Keratinocyte (primary cell): Measurements from ENCODE around the gene NRROS.

Experiments
- EZH2 ChIP-seq: IDR thresholded peaks from one replicate; pipeline ENCODE4 v1.6.1; 2012; ENCODE audit warnings: inconsistent platforms, mild to moderate bottlenecking, low read length, moderate library complexity
- TF ChIP-seq, protein P1 (sequence below), 3 experiments: IDR thresholded peaks in 1 of 3; conservative IDR thresholded peaks in 1 of 3; optimal IDR thresholded peaks in 1 of 3; 2 replicates in 2 of 3; 3 replicates in 1 of 3; pipeline versions ENCODE3 to v1.5.1; 2011; ENCODE audit warnings: low read length in 3 of 3, mild to moderate bottlenecking in 3 of 3, moderate library complexity in 2 of 3, control low read depth in 1 of 3, inconsistent platforms in 1 of 3; ENCODE audit not compliant: insufficient read depth in 2 of 3; ENCODE audit errors: extremely low read depth in 1 of 3

DNA sequence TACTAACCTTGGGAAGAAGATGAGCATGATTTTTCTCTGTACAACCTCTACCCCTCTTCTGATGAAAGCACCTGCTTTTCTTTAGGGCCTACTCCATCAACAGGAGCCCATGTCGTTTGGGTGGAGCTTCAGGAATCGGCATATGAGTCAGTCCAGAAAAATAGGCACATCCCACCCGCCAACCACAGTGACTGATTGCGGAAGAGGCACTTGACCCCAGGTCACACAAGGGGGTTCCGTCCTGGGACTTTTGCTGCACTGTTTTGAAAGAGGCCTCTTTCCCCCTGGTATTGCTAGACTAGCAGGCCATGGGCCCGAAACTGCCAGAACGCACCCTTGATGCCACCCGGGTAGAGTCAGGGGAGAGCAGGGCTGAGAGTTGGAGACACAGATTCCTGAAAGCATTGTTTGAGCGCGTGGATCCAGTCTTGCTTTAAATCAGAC is 19.3 kb upstream of the NRROS start:
- TF ChIP-seq, protein P1, sequence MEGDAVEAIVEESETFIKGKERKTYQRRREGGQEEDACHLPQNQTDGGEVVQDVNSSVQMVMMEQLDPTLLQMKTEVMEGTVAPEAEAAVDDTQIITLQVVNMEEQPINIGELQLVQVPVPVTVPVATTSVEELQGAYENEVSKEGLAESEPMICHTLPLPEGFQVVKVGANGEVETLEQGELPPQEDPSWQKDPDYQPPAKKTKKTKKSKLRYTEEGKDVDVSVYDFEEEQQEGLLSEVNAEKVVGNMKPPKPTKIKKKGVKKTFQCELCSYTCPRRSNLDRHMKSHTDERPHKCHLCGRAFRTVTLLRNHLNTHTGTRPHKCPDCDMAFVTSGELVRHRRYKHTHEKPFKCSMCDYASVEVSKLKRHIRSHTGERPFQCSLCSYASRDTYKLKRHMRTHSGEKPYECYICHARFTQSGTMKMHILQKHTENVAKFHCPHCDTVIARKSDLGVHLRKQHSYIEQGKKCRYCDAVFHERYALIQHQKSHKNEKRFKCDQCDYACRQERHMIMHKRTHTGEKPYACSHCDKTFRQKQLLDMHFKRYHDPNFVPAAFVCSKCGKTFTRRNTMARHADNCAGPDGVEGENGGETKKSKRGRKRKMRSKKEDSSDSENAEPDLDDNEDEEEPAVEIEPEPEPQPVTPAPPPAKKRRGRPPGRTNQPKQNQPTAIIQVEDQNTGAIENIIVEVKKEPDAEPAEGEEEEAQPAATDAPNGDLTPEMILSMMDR (optimal IDR thresholded peaks at IDR 0.05 in 1 of 3, IDR thresholded peaks at IDR 0.05 in 1 of 3, conservative IDR thresholded peaks at IDR 0.05 in 1 of 3; ENCODE audit: extremely low read depth in 1 of 3, insufficient read depth in 2 of 3, low read length in 3 of 3) = no peak
- TF ChIP-seq EZH2 = no peak
